H4 (cell line): ENCODE data around the gene IRF6. TPM values are rescaled to one million over a fixed set of nuclear protein-coding genes. Genes with fewer than 3 reads are reported as not detected.
A peak's percentile ranks its signal among the peaks of the same experiment; 100 is the strongest.

Experiments
- DNase-seq: peaks from one replicate; pipeline ENCODE4 v3.0.0-alpha.2; 2015; ENCODE audit warnings: low spot score
- total RNA-seq: library from RNA; depleted of rRNA; stranded (reverse); fragments of >200 nt; shearing (Covaris generic); gene quantifications from 2 replicates; pipeline ENCODE4 v1.2.3, GENCODE V29; 2014

Gene IRF6
- total RNA-seq, 1 experiment from 2014 or later: not detected

GRCh38 chr1:209761011-209761635 lies 44.8 kb downstream of the IRF6 start:
- no peak for DNase-seq

DNA sequence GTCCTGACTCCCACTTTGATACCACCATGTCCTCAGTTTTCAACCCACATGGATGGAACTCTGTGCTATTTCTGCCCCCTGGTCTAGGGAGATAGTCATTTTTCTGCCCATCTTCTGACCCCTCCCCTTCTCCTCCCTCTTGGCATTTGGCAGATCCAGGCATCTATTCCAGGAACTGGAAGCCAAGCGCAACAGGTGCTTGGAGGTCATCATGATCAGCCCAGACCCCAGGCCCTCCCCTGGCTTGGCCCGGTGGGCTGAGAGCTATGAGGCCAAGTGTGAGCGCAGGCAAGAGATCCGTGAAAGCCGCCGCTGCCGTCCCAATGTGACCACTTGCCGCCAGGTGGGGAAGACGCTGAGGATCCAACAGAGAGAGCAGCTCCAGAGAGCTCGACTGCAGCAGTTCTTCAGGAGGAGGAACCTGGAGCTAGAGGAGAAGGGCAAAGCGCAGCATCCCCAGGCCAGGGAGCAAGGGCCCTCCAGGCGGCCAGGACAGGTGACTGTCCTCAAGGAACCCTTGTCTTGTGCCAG lies 46.0 kb downstream of the IRF6 start:
- no peak for DNase-seq

DNA sequence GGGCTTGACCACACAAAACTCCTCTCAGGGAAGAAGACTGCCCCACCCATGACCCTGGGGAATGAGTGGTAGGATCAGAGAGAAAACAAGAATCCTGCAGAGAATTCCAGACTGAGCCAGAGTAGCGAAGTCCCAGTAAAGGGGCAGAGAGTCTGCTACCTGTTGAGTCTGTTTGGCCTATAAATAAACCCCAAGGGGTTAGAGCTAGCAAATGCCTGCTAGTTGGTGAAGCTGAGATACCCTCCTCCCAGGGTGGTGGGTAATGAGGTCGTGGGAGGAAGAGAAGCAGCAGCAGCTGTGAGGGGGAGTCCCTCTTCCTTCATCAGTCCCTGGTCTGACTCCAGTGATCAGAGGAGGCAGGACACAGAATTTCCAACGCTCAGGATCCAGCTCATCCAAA lies 47.5 kb downstream of the IRF6 start:
- no peak for DNase-seq

DNA sequence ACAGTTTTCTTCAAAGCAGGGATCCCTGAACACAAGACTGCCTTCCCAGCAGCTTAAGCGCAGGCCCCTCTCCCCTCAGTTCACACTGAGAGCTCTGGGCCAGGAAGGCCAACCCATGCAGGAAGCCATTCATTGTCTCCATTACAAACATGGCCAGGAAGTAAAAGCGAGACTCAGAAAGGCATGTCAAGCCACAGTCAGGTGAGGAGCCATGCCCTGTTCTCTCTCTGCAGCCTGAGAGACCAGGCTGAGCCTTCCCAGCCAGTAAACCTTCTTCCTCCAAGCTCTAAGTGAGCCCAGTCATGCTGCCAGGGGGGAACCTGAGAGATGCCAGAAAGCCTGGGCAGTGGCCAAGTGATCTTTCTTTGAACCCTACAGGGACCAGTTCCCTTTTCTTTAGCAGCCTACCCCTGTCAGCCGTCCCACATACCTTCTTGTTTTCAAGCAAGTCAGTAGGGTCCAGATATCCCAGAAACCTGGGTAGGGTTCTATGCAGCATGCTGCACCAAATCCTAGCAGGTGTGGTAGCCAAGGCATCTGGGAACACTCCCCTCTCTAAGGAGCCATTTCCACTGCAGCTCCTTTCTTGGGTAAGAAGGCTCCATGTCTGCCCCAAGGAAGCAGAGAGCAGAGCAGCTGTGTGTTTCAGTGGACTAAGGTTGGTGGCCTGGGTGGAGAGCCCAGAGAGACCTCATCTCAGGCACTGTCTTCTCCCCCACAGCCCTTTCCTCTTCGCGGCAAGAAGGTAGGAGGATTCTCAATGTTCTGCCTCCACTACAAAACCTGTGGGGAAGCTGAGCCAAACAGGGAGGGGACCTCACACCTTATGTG lies 49.1 kb downstream of the IRF6 start:
- no peak for DNase-seq

GRCh38 chr1:209755926-209756614 lies 49.9 kb downstream of the IRF6 start, which contains the start of gene TRAF3IP3:
Gene TRAF3IP3, plus strand, starts transcription at chr1:209756053. Its CDS starts 3,987 bp downstream, at chr1:209760040.
- DNase-seq: no peak

GRCh38 chr1:209755256-209755655 lies 50.7 kb downstream of the IRF6 start:
- DNase-seq: no peak

DNA sequence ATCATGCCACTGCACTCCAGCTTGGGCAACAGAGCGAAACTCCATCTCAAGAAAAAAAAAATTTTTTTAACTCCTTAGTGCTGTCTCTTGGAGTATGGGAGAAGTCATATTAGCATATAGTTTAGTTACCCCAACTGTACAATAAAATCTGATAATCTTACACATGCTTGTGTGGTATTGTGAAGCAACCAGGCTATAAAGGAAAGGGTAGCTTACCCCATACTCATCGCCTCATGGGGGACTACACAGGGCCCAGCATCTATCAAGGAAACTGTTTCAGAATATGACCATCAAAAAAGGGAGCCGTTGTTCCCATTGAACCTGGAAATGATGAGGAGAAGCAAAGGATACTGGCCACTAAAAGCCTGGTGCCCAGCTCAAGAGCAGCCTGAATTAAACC lies 53.1 kb downstream of the IRF6 start:
- DNase-seq: no peak

DNA sequence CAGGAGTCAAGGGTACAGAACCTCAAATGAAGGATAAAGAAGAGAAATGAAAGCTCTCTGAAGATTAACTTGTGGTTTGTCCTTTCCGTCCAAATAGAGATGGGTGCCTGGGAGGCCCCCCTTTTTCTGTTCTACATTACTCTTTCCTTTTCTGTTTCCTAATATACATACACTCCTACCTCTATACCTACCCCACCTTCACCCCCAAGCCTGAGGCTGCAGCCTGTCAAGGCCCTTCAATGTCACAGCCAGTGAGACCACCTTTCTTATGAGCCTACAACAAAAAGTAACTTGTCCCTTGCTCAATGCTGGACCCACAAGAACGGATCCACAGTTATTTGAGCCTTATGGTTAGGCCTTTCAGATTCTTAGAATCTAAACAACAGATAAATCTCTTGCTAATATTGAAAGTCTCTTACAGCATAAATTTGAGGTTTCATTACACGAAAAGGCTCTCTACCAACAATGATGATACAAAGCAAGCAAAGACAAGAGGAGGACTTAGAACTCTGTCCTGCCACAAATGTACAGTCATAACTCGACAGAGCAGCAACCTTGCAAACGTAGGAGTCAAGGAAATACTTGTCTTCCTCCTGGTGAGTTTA lies 54.2 kb downstream of the IRF6 start:
- DNase-seq: no peak

- no peak for DNase-seq
Measured at GRCh38 chr1:209749670-209750323, 56.1 kb downstream of the IRF6 start.

GRCh38 chr1:209749205-209749604 lies 56.7 kb downstream of the IRF6 start:
- no peak for DNase-seq

DNA sequence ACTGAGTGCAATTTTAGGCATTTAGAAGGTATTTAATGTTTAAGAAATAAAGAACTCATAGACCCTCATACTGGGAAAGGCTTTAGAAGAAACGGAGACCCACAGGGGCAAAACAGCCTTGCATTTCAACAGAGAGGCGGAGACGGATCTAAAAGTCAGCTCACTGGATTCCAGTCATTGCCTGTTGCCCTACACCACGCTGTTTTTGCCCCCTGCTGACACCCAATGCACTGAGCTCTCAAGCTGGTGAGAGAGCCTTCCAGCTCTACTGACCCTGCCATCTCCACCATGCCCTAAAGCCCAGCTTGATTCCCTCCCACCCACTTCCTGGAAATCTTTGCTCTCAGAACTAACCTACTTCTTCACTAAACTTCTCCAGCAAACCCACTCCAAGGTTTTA lies 57.3 kb downstream of the IRF6 start:
- DNase-seq: no peak

DNA sequence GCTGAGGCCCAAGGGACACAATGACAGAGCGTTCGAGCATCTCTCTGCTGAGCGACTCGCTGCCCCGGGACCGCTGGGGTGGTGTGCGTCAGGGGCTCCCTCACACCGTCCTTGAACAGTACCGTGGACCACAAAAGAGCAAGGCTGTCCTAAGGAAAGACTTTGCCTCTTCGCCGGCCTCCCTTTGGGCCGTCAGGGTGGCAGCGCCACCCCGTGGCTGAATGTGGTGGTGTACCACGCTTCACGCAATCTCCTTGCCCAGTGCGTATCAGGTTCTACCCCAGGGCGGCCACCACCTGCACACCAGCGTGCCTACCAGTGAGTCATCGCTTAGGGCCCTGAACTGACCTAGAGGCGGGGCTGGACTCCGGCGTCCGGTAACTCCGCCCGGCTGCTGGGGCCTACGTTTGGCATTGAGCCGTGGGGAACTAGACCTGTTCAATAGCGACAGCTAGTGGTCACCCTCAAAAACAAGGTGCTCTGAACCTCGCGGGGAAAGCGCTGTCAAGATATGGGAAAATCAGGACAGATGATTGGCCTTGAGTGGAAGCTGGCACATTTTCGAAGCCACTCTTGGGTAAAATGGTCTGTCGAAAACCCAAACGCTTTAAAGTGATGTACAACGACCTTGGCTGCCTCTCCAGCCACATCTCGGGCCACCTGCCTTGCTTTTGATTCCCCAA lies 58.2 kb downstream of the IRF6 start:
- peak; percentile 98 for DNase-seq

DNA sequence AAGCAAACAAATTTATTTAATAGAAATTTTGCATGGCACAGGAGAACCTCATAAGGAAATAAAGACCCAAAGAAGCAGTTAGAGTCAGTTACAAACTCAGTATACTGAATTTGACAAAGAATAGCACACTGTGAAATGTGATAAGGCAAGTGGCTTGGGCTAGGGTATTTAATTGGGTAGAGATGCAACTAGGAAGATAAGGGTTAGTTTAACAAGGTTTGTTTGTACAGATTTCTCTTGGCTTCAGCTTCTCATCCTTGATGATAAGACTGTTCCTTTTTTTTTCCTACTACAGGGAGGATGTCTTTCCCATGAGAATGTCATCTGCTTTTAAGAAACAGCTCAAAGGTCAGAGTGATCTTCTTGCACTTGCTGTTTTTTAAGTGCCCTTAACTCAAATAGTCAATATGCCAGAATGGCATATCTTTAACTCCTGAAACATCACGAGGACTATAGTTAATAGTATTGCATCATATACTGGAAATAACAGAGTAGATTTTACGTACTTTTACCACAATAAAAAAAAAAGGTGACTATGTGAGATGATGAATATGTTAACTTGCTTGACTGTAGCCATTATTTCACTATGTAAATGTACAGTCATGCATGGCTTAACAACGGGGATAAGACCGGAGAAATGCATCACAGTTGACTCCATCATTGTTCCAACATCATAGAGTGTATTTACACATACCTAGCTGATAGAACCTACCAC lies 59.3 kb downstream of the IRF6 start:
- DNase-seq: no peak

GRCh38 chr1:209743145-209743482 lies 62.8 kb downstream of the IRF6 start:
- DNase-seq: peak; percentile 27

- DNase-seq: no peak
Measured at GRCh38 chr1:209742409-209743144, 63.4 kb downstream of the IRF6 start.

GRCh38 chr1:209741889-209742288 lies 64.1 kb downstream of the IRF6 start:
- DNase-seq: no peak

GRCh38 chr1:209741193-209741592 lies 64.7 kb downstream of the IRF6 start:
- no peak for DNase-seq

DNA sequence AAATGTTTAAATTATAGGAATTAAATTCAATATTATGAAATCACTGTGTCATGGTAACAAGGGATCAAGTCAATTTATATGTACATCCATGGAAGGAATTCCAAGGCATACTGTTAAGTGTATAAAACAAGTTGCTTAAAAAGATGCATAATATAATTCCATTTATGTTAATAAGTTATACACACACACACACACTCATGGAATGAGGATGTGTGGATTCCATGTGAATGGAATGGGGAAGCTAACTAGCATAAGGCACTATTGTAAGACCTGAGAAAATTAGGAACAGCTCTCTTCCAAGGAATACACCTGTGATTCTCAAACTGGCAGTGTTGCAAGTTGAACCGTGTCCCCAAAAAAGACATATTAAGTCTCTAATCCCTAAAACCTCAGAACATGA lies 67.7 kb downstream of the IRF6 start:
- no peak for DNase-seq

DNA sequence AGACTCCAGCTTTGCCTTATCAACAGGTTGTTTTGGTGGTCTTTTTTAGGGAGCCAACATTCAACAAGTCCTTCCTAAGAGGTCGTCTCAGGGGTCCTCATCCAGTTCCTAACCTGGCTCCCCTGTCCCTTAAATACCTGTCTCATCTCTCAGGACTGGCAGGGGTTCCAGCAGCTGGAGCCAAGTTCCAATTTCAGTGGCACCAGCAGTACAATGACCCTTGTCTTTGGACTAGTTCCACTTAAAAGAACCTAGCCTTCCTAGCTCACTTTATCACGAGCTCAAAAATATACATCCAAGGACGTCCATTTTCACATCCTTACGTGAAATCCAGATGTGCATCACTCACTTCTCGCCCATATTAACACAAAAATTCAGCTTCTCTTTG lies 68.8 kb downstream of the IRF6 start:
- no peak for DNase-seq
